T47D (cell line): Measurements from ENCODE around the gene RUSC1.
A peak's percentile ranks its signal among the peaks of the same experiment; 100 is the strongest.

Experiments
- DNase-seq, 2 experiments: peaks; one replicate each; pipeline versions ENCODE4 v3.0.0 to v3.0.0-alpha.2; 2011 to 2012; ENCODE audit warnings: low read depth in 1 of 2, low spot score in 1 of 2
- JUND ChIP-seq: IDR thresholded peaks from 2 replicates; pipeline ENCODE4 v1.6.1; 2012; ENCODE audit warnings: low read depth
- in situ Hi-C: cut with HindIII; loops from 2 replicates; pipeline ENCODE4 v1.10.0; 2016; ENCODE audit warnings: low sequenced_read_pairs, low pct_unique_long_range_greater_than_20kb

The RUSC1 gene, protein sequence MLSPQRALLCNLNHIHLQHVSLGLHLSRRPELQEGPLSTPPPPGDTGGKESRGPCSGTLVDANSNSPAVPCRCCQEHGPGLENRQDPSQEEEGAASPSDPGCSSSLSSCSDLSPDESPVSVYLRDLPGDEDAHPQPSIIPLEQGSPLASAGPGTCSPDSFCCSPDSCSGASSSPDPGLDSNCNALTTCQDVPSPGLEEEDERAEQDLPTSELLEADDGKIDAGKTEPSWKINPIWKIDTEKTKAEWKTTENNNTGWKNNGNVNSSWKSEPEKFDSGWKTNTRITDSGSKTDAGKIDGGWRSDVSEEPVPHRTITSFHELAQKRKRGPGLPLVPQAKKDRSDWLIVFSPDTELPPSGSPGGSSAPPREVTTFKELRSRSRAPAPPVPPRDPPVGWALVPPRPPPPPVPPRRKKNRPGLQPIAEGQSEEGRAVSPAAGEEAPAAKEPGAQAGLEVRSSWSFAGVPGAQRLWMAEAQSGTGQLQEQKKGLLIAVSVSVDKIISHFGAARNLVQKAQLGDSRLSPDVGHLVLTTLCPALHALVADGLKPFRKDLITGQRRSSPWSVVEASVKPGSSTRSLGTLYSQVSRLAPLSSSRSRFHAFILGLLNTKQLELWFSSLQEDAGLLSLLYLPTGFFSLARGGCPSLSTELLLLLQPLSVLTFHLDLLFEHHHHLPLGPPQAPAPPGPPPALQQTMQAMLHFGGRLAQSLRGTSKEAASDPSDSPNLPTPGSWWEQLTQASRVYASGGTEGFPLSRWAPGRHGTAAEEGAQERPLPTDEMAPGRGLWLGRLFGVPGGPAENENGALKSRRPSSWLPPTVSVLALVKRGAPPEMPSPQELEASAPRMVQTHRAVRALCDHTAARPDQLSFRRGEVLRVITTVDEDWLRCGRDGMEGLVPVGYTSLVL

DNA sequence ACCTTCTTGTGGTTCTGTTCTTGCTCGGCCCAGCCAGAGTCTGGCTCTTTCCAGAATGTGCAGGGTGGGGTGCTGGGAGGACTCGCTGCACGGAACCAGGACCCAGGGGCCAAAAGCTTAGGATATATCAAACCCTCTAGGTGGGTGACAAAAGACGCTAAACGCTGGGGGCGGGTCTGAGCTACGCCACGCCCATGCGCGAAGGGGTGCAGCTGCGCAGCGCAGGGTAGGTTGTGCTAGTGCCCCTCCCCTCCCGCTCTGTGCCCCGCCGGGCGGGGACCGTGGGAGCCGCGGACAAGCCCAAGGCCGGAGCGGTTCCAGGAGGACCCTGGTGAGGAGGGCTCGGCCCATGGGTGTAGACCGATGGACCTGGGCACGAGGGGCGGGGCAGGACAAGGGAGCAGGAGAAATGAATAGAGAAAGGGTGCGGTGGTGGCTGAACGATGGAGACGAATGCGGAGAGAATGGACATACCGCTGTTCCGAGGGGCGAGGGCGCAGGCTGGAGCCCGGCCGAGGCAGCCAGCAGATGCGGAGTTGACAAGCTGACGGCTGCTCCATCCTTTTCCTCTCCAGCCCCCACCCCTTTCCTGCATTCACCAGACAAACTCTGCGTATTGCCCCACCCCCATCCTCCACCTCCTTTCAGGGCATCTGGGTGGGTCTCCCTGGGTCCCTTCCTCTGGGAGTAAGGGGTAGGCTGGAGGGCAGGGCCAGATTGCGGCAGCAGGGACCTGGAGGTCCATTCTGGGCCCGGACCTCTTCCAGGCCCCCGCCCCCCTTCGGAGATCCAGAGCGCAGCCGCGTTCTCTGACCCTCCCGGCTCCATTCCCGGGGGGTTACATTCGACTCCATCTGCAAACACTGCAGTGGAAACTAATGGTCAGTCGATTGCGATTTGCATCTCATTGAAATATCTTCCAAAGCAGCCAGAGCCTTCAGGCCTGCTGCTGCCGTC lies at the start of gene RUSC1:
Gene RUSC1 (plus strand): TSS at position 234 of the 957 bp plus-strand sequence. CDS start 880 bp downstream, outside the sequence.
- TF ChIP-seq JUND = no peak
- no peak for DNase-seq
- in situ Hi-C loops = no loop called here

DNA sequence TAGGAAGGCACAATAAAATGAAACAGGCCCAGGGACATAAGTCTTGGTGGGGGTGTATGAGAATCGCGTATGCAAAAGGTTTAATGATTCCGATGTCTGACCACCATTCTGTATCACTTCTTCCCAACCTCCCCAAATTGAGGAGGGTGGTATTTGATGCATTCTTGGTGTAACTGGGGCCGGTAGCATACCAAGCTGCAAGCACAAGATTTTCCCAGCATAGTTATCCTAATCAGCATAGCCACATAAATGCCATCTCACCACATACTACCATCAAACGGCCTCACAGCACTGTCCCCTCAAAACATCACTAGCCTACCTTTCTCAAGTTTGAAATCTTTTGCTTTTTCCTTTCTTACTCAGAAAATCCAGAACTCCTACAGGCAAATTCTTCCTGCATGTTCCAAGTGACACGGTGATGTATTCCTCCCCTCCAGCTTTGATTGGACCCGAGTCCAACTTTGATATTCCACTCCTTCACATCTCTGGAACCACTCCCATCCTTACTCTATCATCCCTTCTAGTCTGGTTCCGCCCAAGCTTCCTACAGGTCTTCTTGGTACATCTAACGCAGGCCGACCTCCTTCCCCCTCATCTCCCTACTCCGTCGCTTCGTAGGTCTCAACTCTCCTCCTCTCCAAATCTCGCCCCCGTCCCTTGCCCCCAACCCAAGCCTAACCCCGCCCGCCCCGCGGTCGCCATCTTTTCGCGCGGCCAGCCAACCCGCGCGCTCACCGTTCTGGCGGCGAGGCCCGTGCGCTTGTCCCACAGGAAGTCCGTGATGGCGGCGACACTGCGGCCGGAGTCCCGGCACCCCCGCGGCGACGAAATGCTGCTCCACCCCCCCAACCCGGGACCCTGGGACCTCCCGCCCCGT lies 48.0 kb upstream of the RUSC1 start:
- in situ Hi-C loops = no loop called here
- TF ChIP-seq JUND = no peak
- no peak for DNase-seq

DNA sequence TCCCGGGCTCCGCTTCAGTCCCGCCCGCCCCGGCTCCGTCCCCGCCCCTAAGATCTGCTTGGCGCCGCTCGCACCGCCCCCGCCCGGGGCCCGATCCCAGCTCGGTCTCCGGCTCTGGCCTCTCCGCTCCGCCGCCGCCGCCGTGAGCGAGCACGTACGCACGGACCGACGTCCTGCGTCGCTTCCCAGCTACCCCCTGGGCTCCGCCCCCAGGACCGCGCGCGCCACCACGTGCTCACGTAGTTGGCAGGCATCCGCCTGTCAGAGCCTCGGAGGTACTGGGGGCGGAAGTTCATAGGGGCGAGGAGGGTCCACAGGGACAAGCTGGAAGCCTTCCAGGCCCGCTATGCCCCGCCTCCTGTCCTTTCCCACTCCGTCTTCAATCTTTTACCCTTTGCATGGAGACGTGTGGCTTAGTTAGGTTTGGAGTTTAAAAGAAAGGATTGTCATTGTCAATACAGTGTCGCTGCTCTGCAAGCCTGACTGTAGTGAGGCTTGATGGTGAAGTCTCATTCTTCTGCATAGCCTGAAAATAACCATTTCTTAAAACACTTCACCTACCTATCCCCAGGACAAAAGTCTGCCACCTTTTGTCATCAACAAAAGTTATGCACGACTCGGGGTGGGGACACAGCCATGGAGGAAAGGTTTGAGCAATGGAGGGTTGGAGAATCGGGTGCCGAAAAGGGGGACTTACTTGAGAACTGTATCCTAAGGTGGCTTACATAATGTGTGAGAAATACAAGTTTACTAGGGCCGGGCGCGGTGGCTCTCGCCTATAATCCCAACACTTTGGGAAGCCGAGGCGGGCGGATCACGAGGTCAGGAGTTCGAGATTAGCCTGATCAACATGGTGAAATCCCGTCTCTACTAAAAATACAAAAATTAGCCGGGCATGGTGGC lies 47.1 kb upstream of the RUSC1 start, which contains the start of gene CLK2:
Gene CLK2 (minus strand): TSS at position 162 of the 903 bp plus-strand sequence. CDS start 2,527 bp downstream, outside the sequence.
- peak; percentile 97 to 99 for DNase-seq
- TF ChIP-seq JUND = no peak
- in situ Hi-C loops = no loop called here

DNA sequence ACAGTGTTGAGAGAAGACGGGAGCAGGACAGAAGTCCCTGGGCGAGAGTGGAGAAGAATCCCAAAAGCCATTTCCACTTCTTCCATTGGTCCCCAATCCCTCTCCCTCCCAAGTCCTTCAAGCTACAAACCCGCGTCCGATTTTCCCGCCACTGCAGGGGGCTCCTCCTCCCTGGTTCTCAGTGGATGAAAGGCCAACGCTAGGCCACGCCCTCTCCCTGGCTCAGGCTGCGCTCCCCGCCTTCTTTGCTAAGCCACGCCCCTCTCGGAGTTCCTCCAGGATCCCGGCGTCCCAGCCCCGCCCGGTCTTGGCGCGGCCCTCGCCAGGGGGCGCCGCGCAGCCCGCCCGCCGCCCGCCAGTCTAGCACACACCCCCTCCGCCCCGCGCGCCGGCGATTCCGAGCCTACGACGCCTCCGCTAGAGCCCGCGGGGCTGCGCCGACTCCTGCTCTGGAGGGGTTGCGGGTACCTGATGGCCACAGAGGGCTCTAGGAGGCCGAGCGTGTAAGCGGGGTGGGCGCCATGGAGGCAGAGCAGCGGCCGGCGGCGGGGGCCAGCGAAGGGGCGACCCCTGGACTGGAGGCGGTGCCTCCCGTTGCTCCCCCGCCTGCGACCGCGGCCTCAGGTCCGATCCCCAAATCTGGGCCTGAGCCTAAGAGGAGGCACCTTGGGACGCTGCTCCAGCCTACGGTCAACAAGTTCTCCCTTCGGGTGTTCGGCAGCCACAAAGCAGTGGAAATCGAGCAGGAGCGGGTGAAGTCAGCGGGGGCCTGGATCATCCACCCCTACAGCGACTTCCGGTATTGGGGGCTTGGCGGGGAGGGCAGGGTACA lies 43.4 kb upstream of the RUSC1 start, which contains the start of gene HCN3:
Gene HCN3 (plus strand): TSS at position 394 of the 832 bp plus-strand sequence. CDS start 128 bp downstream, at position 522.
- in situ Hi-C loops = no loop called here
- TF ChIP-seq JUND = no peak
- peak; percentile 98 for DNase-seq

DNA sequence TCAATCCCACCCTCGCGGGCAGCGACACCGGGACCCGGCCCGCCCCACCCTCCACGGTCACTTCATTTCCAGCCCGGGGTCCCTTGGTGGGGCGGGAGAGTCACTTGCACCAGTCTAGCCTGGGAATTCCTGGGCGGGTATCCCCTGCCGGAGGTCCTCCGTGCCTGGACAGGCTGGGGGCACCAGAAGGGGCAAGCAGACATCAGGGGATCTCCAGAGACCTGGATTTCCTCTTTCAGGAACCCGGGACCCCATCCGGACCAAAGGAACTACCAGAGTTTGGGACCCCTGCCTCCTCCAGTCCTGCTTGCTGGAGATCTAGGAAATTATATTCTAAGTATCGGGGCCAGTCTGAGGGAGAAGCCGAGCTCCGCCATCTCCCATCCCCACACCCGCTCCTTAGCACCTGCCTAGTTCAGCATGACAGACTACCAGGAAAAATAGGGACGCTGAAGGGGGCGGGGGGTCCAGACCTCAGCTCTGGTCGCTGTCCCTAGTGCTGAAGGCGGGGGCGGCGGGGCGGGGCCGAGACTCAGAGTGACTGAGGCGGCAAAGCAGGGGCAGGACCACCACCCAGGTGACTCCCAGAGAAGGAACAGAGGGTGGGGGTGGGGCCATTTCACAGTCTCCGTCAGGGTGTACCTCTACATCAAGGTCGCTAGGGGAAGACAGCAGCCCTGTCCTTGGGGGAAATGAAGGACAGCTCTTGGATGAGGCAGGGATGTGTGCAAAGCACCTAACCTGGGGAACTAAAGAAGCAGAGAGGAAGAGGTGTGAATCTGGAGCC lies 42.6 kb upstream of the RUSC1 start:
- DNase-seq = peak; percentile 82
- in situ Hi-C loops = no loop called here
- TF ChIP-seq JUND = no peak

DNA sequence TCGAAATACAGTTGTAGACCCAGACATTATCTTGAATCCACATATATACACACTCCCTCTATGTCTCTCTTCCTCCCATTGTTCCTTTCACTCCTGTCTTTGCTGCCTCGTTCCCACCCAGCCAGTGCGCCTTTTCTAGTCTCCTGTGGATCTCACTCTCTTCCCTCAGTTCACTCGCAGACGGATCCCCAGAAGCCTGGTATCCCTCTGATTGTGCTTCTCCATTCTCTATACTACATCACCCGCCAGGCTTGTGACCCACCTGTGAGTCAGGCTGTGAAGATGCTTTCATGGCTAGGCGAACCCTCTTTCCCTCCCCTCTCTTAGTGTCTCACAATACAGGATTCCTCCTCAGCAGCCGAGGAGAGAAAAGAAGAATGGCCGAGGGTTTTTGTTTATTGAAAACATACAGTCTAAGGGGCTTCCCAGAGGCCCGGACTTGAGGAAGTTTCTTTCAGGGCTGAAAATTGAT lies 42.0 kb upstream of the RUSC1 start:
- no peak for DNase-seq
- in situ Hi-C loops = no loop called here
- TF ChIP-seq JUND = no peak

DNA sequence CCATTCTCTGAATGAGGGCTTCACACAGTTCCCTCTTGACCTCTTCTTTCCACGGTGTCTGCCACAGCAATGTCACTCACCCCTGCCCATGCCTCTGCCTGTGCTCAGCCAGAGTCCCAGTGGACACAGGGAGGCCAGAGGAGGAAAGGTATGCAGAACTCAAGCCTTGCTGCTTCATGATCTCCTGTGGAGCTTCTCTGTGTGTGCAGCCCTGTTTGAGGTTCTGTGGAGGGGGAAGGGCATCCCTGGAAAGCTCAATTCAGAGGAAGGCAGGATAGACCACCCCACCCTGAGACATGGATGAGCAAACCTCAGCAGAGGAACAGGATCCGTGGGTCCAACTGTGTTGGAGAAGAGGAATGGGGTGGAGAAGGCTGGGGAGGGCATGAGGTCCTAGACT lies 41.4 kb upstream of the RUSC1 start:
- DNase-seq = no peak
- no peak for TF ChIP-seq JUND
- in situ Hi-C loops = no loop called here

DNA sequence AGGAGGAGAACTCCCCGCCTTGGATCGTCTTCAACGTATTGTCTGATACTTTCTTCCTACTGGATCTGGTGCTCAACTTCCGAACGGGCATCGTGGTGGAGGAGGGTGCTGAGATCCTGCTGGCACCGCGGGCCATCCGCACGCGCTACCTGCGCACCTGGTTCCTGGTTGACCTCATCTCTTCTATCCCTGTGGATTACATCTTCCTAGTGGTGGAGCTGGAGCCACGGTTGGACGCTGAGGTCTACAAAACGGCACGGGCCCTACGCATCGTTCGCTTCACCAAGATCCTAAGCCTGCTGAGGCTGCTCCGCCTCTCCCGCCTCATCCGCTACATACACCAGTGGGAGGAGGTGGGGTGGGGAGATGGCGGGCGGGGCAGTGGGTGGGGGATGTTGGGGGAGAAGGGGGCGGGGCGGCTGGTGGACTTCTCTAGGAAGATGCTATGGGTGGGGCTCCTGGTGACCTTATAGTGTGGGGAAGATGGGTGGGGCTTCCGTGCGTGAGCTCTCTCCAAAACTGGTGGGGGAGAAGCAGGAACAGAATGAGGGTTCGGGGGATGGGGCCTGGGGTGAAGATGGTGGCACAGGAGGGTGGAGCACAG lies 38.1 kb upstream of the RUSC1 start:
- no peak for DNase-seq
- in situ Hi-C loops = no loop called here
- no peak for TF ChIP-seq JUND
